OCI-LY1 (cell line): ENCODE measurements around the gene ADCY1.

ENCODE experiments used
- CTCF ChIP-seq: fragments of 200-600 bp; sonication (generic), shearing (Covaris generic); IDR thresholded peaks from 2 replicates; pipeline ENCODE4 v1.5.1; 2017; ENCODE audit warnings: mild to moderate bottlenecking, antibody characterized with exemption, low read length, moderate library complexity, mixed read lengths
- EZH2 ChIP-seq: fragments of 200-600 bp; sonication (generic), shearing (Covaris generic); IDR thresholded peaks from 2 replicates; pipeline ENCODE4 v1.8.0; 2017; ENCODE audit warnings: borderline replicate concordance, mixed run types, mild to moderate bottlenecking, antibody characterized with exemption, low read length, moderate library complexity, mixed read lengths

- TF ChIP-seq CTCF = no peak
- no peak for TF ChIP-seq EZH2
These were observed 113.0 kb downstream of the ADCY1 start for GRCh38 chr7:45687185-45687560.
